H1 (cell line): ENCODE results near the gene CATSPERD. TPM values are rescaled to one million over a fixed set of nuclear protein-coding genes. Genes with fewer than 3 reads are reported as not detected.

ENCODE experiments used
- CTCF ChIA-PET: fragments of 300-600 bp; sonication (Branson Sonifier 250); formaldehyde crosslinking; loops from one replicate; lab custom pipeline; 2021; ENCODE audit not compliant: partially characterized antibody; lab: Charles Lee
- POLR2A ChIA-PET: fragments of 300-600 bp; sonication (Branson Sonifier 250); formaldehyde crosslinking; loops from one replicate; lab custom pipeline; 2021; ENCODE audit warnings: inconsistent platforms; ENCODE audit not compliant: partially characterized antibody; lab: Charles Lee
- DNase-seq, 2 experiments: peaks; one replicate each; pipeline versions ENCODE4 v3.0.0 to v3.0.0-alpha.2; 2010 to 2022; ENCODE audit warnings: low spot score in 2 of 2, low read depth in 1 of 2, mixed read lengths in 1 of 2
- FAIRE-seq: peaks from 2 replicates; lab custom pipeline; 2011; peaks lifted over from hg19 to GRCh38; lab: Jason Lieb, UNC
- H2AFZ ChIP-seq: 2 replicates; pipeline ENCODE4 v1.8.1; 2012; ENCODE audit warnings: low read length, inconsistent platforms
- H2AK5ac ChIP-seq: 2 replicates; pipeline ENCODE4 v1.6.1; 2013; ENCODE audit warnings: low read depth, low read length
- H2BK120ac ChIP-seq: replicated peaks from 2 replicates; pipeline ENCODE3; 2013; ENCODE audit warnings: low read depth, low read length, inconsistent platforms
- H2BK12ac ChIP-seq: 2 replicates; pipeline ENCODE4 v1.6.1; 2013; ENCODE audit warnings: low read depth, low read length
- H2BK15ac ChIP-seq: 2 replicates; pipeline ENCODE4 v1.6.1; 2013; ENCODE audit warnings: low read length
- H2BK20ac ChIP-seq: 2 replicates; pipeline ENCODE4 v1.6.1; 2013; ENCODE audit warnings: low read length
- H2BK5ac ChIP-seq: 2 replicates; pipeline ENCODE4 v1.6.1; 2013; ENCODE audit warnings: low read depth, low read length
- H3K14ac ChIP-seq: 2 replicates; pipeline ENCODE4 v1.6.1; 2013; ENCODE audit warnings: inconsistent platforms; ENCODE audit not compliant: insufficient read length
- H3K18ac ChIP-seq: 2 replicates; pipeline ENCODE4 v1.6.1; 2013; ENCODE audit warnings: low read length; ENCODE audit errors: extremely low read depth
- H3K23ac ChIP-seq: 2 replicates; pipeline ENCODE4 v1.6.1; 2013; ENCODE audit warnings: inconsistent platforms; ENCODE audit not compliant: insufficient read length
- H3K23me2 ChIP-seq: 2 replicates; pipeline ENCODE4 v1.6.1; 2013; ENCODE audit warnings: low read depth, low read length
- H3K27ac ChIP-seq: 2 replicates; pipeline ENCODE4 v1.6.1; 2011; ENCODE audit warnings: low read depth, low read length, inconsistent platforms
- H3K27me3 ChIP-seq, 4 experiments: replicated peaks in 1 of 4; 1 replicate in 1 of 4; 2 replicates in 3 of 4; pipeline versions ENCODE4 v1.6.1 to v1.8.1; 2011 to 2013; ENCODE audit warnings: low read length in 3 of 4, mild to moderate bottlenecking in 3 of 4, inconsistent platforms in 2 of 4, mixed read lengths in 2 of 4, moderate library complexity in 1 of 4; ENCODE audit not compliant: control insufficient read depth in 3 of 4, insufficient read depth in 3 of 4; ENCODE audit errors: extremely low read depth in 1 of 4
- H3K36me3 ChIP-seq, 4 experiments: 2 replicates each; pipeline versions ENCODE4 v1.6.1 to v1.8.1; 2011 to 2013; ENCODE audit warnings: mild to moderate bottlenecking in 4 of 4, low read length in 3 of 4, moderate library complexity in 2 of 4, control low read depth in 1 of 4, inconsistent platforms in 1 of 4; ENCODE audit not compliant: insufficient read depth in 4 of 4, control insufficient read depth in 2 of 4
- H3K4ac ChIP-seq: replicated peaks from 2 replicates; pipeline ENCODE3; 2013; ENCODE audit warnings: low read length, low read depth, mixed read lengths, inconsistent platforms; ENCODE audit not compliant: insufficient read length
- H3K4me1 ChIP-seq, 4 experiments: replicated peaks in 1 of 4; 1 replicate in 1 of 4; 2 replicates in 3 of 4; pipeline versions ENCODE4 v1.6.1 to v1.8.1; 2011 to 2013; ENCODE audit warnings: low read length in 3 of 4, inconsistent platforms in 2 of 4, mixed read lengths in 1 of 4; ENCODE audit not compliant: insufficient read depth in 4 of 4, control insufficient read depth in 3 of 4
- H3K4me2 ChIP-seq, 2 experiments: 2 replicates each; pipeline versions ENCODE4 v1.6.1 to v1.8.1; 2011 to 2013; ENCODE audit warnings: low read depth in 2 of 2, low read length in 2 of 2, control low read depth in 1 of 2, inconsistent platforms in 1 of 2, mild to moderate bottlenecking in 1 of 2; ENCODE audit not compliant: insufficient read depth in 1 of 2
- H3K4me3 ChIP-seq, 4 experiments: fragments of 200-600, 300-600 bp in 1 of 4; sonication (generic), shearing (Covaris generic), sonication (Bioruptor Twin) in 1 of 4; 2 replicates each; pipeline versions ENCODE4 v1.5.1 to v1.8.1; 2011 to 2016; ENCODE audit warnings: low read length in 4 of 4, low read depth in 3 of 4, control low read depth in 2 of 4, inconsistent platforms in 2 of 4, mild to moderate bottlenecking in 2 of 4, mixed read lengths in 1 of 4, moderate library complexity in 1 of 4; ENCODE audit not compliant: insufficient read depth in 2 of 4; ENCODE audit errors: extremely low read depth in 1 of 4
- H3K56ac ChIP-seq: replicated peaks from 2 replicates; pipeline ENCODE3; 2013; ENCODE audit warnings: low read depth, mild to moderate bottlenecking, mixed read lengths, low read length, inconsistent platforms; ENCODE audit not compliant: insufficient read length
- H3K79me1 ChIP-seq: 2 replicates; pipeline ENCODE4 v1.6.1; 2013; ENCODE audit warnings: low read depth, low read length, control low read depth
- H3K79me2 ChIP-seq, 2 experiments: 2 replicates each; pipeline versions ENCODE4 v1.6.1 to v1.8.1; 2012 to 2013; ENCODE audit warnings: low read length in 2 of 2, mild to moderate bottlenecking in 2 of 2, inconsistent platforms in 1 of 2; ENCODE audit not compliant: insufficient read depth in 2 of 2, control insufficient read depth in 1 of 2
- H3K9ac ChIP-seq, 4 experiments: replicated peaks in 1 of 4; 1 replicate in 1 of 4; 2 replicates in 3 of 4; pipeline versions ENCODE4 v1.6.1 to v1.8.1; 2011 to 2013; ENCODE audit warnings: low read depth in 3 of 4, low read length in 3 of 4, control low read depth in 2 of 4, mild to moderate bottlenecking in 2 of 4, moderate library complexity in 2 of 4, inconsistent platforms in 1 of 4; ENCODE audit errors: extremely low read depth in 1 of 4
- H3K9me3 ChIP-seq, 2 experiments: 2 replicates each; pipeline versions ENCODE4 v1.6.1 to v1.8.1; 2012 to 2013; ENCODE audit warnings: mild to moderate bottlenecking in 2 of 2, moderate library complexity in 2 of 2, control low read depth in 1 of 2, inconsistent platforms in 1 of 2, low read depth in 1 of 2, low read length in 1 of 2, mixed read lengths in 1 of 2; ENCODE audit not compliant: insufficient read depth in 2 of 2
- H4K20me1 ChIP-seq, 2 experiments: replicated peaks in 1 of 2; 2 replicates each; pipeline versions ENCODE3 to v1.8.1; 2011 to 2013; ENCODE audit warnings: inconsistent platforms in 2 of 2, low read length in 2 of 2, mild to moderate bottlenecking in 1 of 2; ENCODE audit not compliant: insufficient read depth in 2 of 2, control insufficient read depth in 1 of 2
- H4K5ac ChIP-seq: 2 replicates; pipeline ENCODE4 v1.6.1; 2013; ENCODE audit warnings: low read length, low read depth, mixed read lengths, inconsistent platforms; ENCODE audit not compliant: insufficient read length
- H4K8ac ChIP-seq: 2 replicates; pipeline ENCODE4 v1.8.0; 2013; ENCODE audit warnings: mild to moderate bottlenecking, moderate library complexity, low read length, inconsistent platforms; ENCODE audit not compliant: insufficient read depth; ENCODE audit errors: extremely low read depth
- H4K91ac ChIP-seq: replicated peaks from 2 replicates; pipeline ENCODE3; 2013; ENCODE audit warnings: low read length, mixed read lengths, inconsistent platforms; ENCODE audit not compliant: insufficient read length
- NRF1 ChIP-seq: IDR thresholded peaks from 2 replicates; pipeline ENCODE4 v1.6.1; 2011; ENCODE audit warnings: mild to moderate bottlenecking, low read depth, low read length, improper control_type of control experiment
- TAF7 ChIP-seq: optimal IDR thresholded peaks from 2 replicates; pipeline ENCODE3; 2011; ENCODE audit warnings: low read depth, mild to moderate bottlenecking, inconsistent platforms, low read length, moderate library complexity, borderline replicate concordance
- TCF12 ChIP-seq: IDR thresholded peaks from 2 replicates; pipeline ENCODE4 v1.6.1; 2011; ENCODE audit warnings: low read depth, mild to moderate bottlenecking, low read length
- WGBS, 2 experiments: shearing (Covaris generic) in 1 of 2; methylation state at CpG; one replicate each; pipeline versions ENCODE4 v1.1.6 to v1.1.7; 2013 to 2015; ENCODE audit warnings: low lambda C conversion rate in 2 of 2, mixed read lengths in 2 of 2, inconsistent platforms in 1 of 2, low coverage in 1 of 2, missing lambda C conversion rate in 1 of 2; ENCODE audit not compliant: insufficient replicate concordance in 2 of 2, insufficient coverage in 1 of 2, insufficient read length in 1 of 2; ENCODE audit errors: extremely low coverage in 1 of 2, missing lambda C conversion rate in 1 of 2; 5-methylcytosine and 5-hydroxymethylcytosine counted together
- polyA plus RNA-seq, 7 experiments: library from polyadenylated mRNA; depleted of rRNA in 3 of 7; stranded (reverse) in 5 of 7; unstranded in 2 of 7; fragments of >200 nt in 5 of 7; fragments of 200-250 nt in 2 of 7; gene quantifications; 1 replicate in 5 of 7; 2 replicates in 1 of 7; 4 replicates in 1 of 7; pipeline versions ENCODE4 v1.2.1 to v1.2.3, GENCODE V29; 2011 to 2013; ENCODE audit warnings: missing spikeins in 2 of 7, mixed read lengths in 2 of 7
- total RNA-seq: library from RNA; stranded (reverse); fragmentation: NEBNext Ultra II Directional; extraction: Animal tissue kit (Norgen Biotek cat#: 25700); gene quantifications from 2 replicates; pipeline ENCODE4 v1.2.1, GENCODE V29; 2021

Gene CATSPERD
- total and polyA plus RNA-seq, 2 of the 8 experiments (the other 6 are each of a cell fraction or from before 2014, with no cell fraction given): 0.12 TPM; not detected in 1

DNA sequence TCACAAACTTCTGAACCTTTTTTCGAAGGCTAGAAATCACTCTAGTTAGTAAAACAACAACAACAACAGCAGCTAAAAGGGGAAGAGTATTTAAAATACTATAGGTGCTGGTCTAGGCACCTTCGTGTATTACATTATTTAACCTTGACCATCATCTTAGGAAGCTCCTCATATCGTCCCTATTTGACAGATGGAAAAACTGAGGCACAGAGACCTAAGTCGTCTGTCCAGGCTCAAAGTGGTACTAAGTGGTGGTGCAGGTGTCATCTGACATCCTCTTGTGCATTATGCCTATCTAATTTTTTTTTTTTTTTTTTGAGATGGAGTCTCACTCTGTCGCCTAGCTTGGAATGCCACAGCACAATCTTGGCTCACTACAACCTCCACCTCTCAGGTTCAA lies 29.1 kb downstream of the CATSPERD start:
- Histone ChIP-seq H3K4me2 (no peak overlapping the region), H3K36me3 (no peaks in the 10 kb centered on the region), H3K79me1 (no peaks in the 10 kb centered on the region), H3K4me3 (no peak overlapping the region), H2BK12ac (no peak overlapping the region), H3K79me2 (no peaks in the 10 kb centered on the region), H3K18ac (no peak overlapping the region), H2AFZ (no peak overlapping the region), H2AK5ac (no peak overlapping the region), H3K4ac (no peak overlapping the region), H3K14ac (no peak overlapping the region), H3K9me3 (no peaks in the 10 kb centered on the region; a peak in 1 of 4 replicates), H2BK15ac (no peak overlapping the region), H3K23me2 (no peaks in the 10 kb centered on the region), H3K4me1 (no peaks in the 10 kb centered on the region), H4K91ac (no peak overlapping the region), H4K8ac (no peak overlapping the region), H3K27ac (no peak overlapping the region), H3K23ac (no peak overlapping the region), H2BK120ac (no peak overlapping the region), H2BK20ac (no peak overlapping the region), H2BK5ac (no peak overlapping the region), H4K5ac (no peak overlapping the region), H4K20me1 (no peaks in the 10 kb centered on the region), H3K56ac (no peak overlapping the region), H3K27me3 (no peaks in the 10 kb centered on the region), H3K9ac (no peak overlapping the region)
- WGBS, 2 experiments: 86% methylated on average over 5 of the region's 5 CpGs; no CpG with 5 or more reads in 1 of the 2 experiments
- TF ChIP-seq TAF7: no peak
- no peak for TF ChIP-seq NRF1
- TF ChIP-seq TCF12: no peak
- DNase-seq (no peak), FAIRE-seq (no peak)
- CTCF ChIA-PET: interaction anchor here (0.5 to 1.0 kb wide), 2 partner anchors 17 to 184 kb away, joined by 3 read pairs; no protein-coding TSS in a partner anchor
- POLR2A ChIA-PET: interaction anchor here (0.9 to 1.6 kb wide), 2 partner anchors 36 to 79 kb away, joined by 3 read pairs; no protein-coding TSS in a partner anchor
